Astrocyte of the cerebellum (primary cell): ENCODE data around the gene CFAP43.

ENCODE experiments used
- DNase-seq: peaks from one replicate; pipeline ENCODE4 v3.0.0-alpha.2; 2011; ENCODE audit warnings: low read depth
- H3K4me3 ChIP-seq: 2 replicates; pipeline ENCODE4 v1.5.1; 2011; ENCODE audit warnings: mild to moderate bottlenecking, low read depth, low read length, moderate library complexity
- in situ Hi-C: cut with HindIII; loops from 2 replicates; pipeline ENCODE4 v1.10.0; 2017; ENCODE audit warnings: low sequenced_read_pairs
- TF ChIP-seq, protein P1 (sequence below): IDR thresholded peaks from 2 replicates; pipeline ENCODE4 v1.5.1; 2012; ENCODE audit warnings: low read length, low read depth, moderate library complexity, mild to moderate bottlenecking; ENCODE audit errors: missing control alignments

Gene CFAP43

DNA sequence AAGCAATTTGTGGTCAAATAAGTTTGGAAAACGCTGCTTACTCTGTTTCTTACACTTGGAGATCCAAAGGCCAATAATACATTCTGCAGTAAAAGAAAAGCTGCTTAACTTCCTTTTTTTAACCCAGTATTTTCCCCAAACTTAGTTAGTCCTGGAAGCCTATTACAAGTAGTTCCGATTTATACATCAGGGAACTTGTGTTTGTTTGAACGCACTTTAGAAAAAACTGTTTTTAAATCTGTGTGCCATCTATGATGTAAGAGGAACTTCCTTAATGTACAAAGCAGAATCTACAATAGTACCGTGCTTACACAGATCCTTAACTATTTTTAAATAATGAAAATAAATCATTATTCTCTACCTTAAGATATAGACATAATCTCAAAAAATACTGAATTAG lies 87.2 kb downstream of the CFAP43 start:
- H3K4me3 ChIP-seq: no peak overlapping the region
- in situ Hi-C loops: loop anchor here (5.0 kb wide), 1 partner anchor 57 kb away; no protein-coding TSS in a partner anchor
- no peak for DNase-seq
- TF ChIP-seq, protein P1, sequence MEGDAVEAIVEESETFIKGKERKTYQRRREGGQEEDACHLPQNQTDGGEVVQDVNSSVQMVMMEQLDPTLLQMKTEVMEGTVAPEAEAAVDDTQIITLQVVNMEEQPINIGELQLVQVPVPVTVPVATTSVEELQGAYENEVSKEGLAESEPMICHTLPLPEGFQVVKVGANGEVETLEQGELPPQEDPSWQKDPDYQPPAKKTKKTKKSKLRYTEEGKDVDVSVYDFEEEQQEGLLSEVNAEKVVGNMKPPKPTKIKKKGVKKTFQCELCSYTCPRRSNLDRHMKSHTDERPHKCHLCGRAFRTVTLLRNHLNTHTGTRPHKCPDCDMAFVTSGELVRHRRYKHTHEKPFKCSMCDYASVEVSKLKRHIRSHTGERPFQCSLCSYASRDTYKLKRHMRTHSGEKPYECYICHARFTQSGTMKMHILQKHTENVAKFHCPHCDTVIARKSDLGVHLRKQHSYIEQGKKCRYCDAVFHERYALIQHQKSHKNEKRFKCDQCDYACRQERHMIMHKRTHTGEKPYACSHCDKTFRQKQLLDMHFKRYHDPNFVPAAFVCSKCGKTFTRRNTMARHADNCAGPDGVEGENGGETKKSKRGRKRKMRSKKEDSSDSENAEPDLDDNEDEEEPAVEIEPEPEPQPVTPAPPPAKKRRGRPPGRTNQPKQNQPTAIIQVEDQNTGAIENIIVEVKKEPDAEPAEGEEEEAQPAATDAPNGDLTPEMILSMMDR: no peak

DNA sequence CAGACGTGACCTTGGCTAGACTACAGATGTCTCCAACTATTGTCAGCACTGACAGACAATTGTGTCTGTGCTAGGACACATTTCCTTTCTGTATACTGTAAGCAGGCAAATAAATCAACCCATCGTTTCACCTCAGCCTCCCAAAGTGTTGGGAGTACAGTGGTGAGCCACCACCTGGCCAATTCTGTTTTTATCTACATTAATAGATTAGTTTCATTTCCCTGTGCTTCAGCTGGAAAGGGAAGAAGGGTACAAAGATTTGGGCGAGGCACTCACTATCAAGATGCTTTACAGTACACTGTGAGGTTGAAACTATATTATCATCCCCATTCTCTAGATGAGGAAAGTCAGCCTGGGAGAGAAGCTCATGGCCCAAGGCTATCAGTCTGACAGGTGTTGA lies 88.3 kb downstream of the CFAP43 start:
- in situ Hi-C loops: loop anchor here (5.0 kb wide), 1 partner anchor 58 kb away; no protein-coding TSS in a partner anchor
- TF ChIP-seq, protein P1: no peak
- no peak for DNase-seq
- no peak overlapping the region for H3K4me3 ChIP-seq

DNA sequence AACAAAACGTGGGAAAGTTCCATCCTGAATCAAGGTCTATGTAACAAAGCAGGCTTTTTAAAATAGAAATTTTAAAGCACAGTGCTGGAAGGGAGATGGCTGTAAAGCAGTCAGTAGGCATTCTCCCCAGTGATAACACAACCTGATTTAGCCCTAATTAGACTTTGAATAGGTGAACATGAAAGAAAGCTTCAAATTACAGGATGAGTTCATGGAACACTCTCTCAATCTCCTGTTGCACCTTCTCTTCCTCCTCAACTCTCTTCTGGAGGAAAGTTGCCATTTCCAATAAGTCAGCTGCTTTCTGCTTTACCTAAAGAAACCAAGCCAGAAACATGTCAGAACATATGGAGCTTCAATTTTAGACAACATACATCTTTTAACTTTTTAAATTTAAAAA lies 90.1 kb downstream of the CFAP43 start:
- in situ Hi-C loops: loop anchor here (5.0 kb wide), 1 partner anchor 60 kb away; no protein-coding TSS in a partner anchor
- no peak overlapping the region for H3K4me3 ChIP-seq
- TF ChIP-seq, protein P1: no peak
- DNase-seq: no peak

DNA sequence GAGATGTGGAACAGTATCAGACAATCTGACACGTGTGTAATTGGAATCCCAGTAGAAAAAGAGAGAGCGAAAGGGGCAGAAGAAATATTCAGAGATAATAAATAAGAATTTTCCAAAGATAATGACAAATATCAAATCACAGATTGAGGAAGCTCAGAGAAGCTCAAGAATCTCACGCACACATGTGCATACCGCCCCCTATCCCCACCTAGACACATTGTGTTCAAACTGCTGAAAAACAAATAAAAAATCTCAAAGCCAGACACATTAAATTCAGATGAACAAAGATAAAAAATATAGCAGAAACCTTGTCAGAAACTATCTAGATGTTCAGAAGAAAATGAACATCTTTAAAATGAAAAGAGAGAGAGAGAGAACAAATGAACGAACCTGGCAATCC lies 92.9 kb downstream of the CFAP43 start:
- in situ Hi-C loops: no loop called here
- no peak overlapping the region for H3K4me3 ChIP-seq
- TF ChIP-seq, protein P1: peak; percentile 30
- no peak for DNase-seq

- no peak for DNase-seq
- in situ Hi-C loops: no loop called here
- TF ChIP-seq, protein P1: no peak
- no peak overlapping the region for H3K4me3 ChIP-seq
Measured at GRCh38 chr10:104138131-104138530, 94.0 kb downstream of the CFAP43 start.

DNA sequence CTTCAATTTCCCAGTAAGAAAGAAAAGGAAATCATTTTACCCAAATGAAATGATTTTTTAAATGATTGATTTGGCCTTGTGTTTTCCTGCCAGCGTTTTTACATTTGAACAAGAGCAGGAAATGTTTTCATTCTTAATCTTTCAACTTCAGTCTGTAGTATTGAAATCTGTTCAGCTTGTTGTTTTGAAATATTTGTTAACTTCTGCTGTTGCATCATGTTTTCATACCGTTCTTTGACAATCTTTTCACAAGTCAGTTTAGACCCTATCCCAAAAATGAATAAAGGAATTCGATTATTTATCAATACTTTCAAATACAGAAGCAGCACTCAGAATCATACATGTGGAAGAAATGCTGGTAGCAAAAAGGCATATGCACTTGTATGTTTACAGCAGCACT lies 102.1 kb downstream of the CFAP43 start:
- no peak overlapping the region for H3K4me3 ChIP-seq
- TF ChIP-seq, protein P1: no peak
- in situ Hi-C loops: no loop called here
- no peak for DNase-seq

GRCh38 chr10:104128214-104128613 lies 104.0 kb downstream of the CFAP43 start:
- no peak for DNase-seq
- in situ Hi-C loops: no loop called here
- TF ChIP-seq, protein P1: no peak
- H3K4me3 ChIP-seq: no peak overlapping the region
